Measurements from ENCODE around the gene BCL2L11.

Gene BCL2L11

DNA sequence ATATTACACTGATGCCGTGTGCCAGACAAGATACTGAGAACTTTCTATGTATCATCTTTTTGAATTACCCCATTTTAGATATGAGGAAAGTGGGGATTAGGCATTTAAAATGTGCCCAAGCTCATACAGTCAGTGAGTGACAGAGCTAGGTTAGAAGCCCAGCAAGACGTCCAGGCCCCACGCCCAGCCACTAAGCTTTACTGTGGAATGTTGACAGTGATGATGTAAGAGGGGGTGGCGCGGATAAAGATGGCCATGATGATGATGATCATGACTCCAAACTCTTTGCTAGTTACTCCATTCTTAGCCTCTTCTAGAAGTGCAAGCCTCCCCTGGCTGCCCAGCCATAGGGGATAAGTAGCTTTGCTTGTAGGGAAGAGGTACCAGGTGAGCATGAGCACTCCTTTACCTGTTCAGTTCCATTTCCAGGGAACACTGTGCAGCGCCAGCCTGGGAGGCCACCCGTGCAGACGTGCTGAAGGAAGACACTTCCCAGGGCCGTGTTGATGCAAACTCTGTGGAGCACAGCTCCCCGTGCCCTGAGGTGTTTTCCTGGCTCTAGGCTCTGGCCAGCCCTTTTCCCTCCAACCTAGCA, 65.5 kb downstream of the BCL2L11 start:
- TF ChIP-seq, protein P1, sequence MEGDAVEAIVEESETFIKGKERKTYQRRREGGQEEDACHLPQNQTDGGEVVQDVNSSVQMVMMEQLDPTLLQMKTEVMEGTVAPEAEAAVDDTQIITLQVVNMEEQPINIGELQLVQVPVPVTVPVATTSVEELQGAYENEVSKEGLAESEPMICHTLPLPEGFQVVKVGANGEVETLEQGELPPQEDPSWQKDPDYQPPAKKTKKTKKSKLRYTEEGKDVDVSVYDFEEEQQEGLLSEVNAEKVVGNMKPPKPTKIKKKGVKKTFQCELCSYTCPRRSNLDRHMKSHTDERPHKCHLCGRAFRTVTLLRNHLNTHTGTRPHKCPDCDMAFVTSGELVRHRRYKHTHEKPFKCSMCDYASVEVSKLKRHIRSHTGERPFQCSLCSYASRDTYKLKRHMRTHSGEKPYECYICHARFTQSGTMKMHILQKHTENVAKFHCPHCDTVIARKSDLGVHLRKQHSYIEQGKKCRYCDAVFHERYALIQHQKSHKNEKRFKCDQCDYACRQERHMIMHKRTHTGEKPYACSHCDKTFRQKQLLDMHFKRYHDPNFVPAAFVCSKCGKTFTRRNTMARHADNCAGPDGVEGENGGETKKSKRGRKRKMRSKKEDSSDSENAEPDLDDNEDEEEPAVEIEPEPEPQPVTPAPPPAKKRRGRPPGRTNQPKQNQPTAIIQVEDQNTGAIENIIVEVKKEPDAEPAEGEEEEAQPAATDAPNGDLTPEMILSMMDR (conservative IDR thresholded peaks at IDR 0.05): no peak
- H3K27ac ChIP-seq: no peak overlapping the region

DNA sequence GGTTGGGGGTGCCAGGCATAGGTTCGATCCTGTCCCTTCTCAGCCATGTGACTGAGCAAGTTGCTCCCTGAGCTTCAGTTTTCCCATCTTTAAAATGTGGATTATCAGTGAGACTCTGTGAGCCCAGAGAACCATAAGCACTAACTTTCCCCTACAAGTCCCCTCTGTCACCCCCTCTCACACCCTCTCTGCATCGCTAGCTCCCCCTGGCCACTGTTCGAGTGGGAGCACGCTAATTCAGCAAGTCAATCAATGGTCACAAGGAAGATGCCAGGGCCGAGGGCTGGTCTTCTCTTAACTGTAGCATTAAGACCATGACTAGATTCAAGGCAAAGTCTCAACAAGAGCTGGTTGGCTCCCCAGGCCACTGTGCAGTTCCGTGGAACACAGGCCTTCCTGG, 66.2 kb downstream of the BCL2L11 start:
- H3K27ac ChIP-seq: no peak overlapping the region
- TF ChIP-seq, protein P1 (conservative IDR thresholded peaks at IDR 0.05): no peak

DNA sequence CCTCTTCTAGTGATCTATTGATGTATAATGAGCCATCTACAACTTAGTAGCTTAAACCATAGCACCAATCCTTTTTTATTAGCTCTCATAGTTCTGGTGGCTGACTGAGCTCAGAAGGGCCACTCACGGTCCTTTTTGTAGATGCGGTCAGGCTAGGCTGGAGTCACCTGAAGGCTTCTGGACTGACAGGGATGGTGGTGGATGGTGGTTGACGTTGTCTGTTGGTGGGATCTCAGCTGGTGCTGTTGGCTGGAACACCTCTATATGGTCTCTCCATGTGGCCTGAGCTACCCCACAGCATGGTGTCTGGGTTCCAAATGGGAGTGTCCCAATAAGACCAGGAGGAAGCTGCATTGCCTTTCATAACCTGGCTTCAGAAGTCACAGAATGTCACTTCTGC, 68.0 kb downstream of the BCL2L11 start:
- no peak overlapping the region for H3K27ac ChIP-seq
- TF ChIP-seq, protein P1 (conservative IDR thresholded peaks at IDR 0.05): no peak

DNA sequence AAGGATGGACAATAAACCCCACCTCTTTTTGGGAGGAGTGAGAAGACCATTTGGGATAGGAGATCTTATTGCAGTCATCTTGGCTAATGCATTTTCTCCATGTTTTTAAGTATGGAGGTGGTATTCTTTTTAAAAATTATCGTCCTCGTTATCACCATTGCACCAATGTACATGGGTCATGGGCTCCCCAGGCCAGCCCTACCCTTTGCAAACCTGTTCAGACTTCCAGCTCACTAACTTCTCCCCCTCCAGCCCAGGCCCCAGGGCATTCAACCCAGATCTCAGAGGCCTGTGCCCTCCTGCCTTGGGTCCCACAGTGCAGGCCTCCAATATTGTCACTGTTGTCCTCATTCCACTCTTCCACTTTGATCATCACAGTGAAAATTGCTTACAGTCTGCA, 68.4 kb downstream of the BCL2L11 start:
- H3K27ac ChIP-seq: no peak overlapping the region
- TF ChIP-seq, protein P1 (conservative IDR thresholded peaks at IDR 0.05): no peak

DNA sequence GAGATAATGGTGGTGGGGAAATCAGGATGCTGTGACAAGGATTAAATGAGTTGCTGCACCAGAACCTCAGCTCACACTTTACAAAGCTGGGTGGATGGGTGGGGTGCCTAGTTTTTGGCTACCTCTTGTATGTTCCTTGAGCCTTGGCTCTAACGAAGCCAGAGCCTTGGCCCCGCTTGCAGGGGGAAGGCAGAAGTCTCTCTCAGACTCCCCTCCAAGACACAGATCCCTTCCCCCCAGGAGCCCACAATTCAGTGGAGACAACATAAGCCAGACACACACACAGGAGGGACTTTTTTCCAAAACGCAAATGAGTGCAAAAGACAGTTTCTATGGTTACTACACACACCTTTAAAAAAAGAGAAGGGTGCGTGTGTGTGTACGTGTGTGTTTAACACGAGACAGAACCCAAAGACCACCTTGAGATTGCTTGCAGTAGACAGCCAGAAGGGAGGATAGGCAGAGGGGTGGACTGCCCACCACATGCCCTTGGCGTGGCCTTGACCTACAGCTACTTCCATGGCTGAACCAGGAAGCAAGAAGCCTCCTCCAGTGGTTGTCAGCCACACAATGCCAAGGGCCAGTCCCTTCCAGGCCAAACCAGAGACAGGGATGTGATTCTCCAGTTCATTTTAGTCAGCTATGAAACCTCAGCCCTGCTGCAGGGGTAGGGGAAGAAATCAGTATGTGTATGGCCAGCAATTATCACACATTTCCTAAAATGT, 70.3 kb downstream of the BCL2L11 start:
- H3K27ac ChIP-seq: no peak overlapping the region
- TF ChIP-seq, protein P1 (conservative IDR thresholded peaks at IDR 0.05): no peak

DNA sequence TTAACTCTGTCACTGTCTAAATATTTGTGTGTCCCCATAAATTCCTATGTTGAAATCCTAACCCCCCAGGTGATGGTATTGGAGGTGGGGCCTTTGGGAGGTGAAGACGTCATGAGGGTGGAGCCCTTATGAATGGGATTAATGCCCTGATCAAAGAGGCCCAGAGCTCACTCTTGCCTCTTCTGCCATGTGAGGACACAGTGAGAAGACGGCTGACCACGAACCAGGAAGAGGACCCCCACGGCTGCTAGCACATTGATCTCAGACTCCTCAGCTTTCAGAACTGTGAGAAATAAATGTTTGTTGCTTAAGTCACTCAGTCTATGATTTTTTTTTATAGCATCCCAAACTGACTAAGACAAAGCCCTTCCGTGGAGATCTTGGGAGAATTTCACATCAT, 71.2 kb downstream of the BCL2L11 start:
- TF ChIP-seq, protein P1 (conservative IDR thresholded peaks at IDR 0.05): no peak

DNA sequence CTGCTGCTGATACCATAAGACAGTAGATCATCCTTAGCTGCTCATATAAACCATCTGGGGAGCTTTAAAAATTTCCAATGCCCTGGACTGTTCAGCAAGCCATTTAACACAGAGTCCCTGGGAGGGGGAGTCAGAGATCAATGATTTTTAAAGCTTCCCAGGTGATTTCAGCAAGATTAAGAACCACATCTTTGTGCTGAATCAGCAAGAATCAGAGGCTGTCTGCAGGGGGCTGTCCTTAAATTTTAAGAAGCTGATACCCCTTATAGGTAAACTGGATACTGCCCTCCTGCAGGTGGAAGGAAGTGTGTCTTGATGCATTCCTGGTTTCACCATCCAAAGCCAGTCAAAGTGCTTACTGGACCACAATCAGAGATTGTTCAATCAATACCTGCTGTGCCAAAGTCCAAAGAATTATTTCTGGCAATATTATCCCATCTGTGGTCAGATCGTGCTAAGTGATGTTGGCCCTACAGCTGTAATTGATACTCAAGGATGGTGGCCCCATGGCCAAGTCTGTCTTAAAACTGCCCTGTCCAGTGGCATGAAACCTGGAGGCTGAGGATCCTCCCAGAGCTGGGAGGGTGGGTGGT, 72.2 kb downstream of the BCL2L11 start:
- no peak overlapping the region for H3K27ac ChIP-seq
- TF ChIP-seq, protein P1 (conservative IDR thresholded peaks at IDR 0.05): no peak

More for the DNA sequence above, 71.2 kb downstream of the BCL2L11 start:
- no peak overlapping the region for H3K27ac ChIP-seq
